ENCODE results near the gene CYTL1.
A peak's percentile ranks its signal among the peaks of the same experiment; 100 is the strongest.

- TF ChIP-seq CTCF (IDR thresholded peaks at IDR 0.05): peak; percentile 73 to 88 (median 78)
- no peak for TF ChIP-seq POLR2A (IDR thresholded peaks at IDR 0.05)
Observed at GRCh38 chr4:4995103-4995907, 24.0 kb downstream of the CYTL1 start.

All from body of pancreas (tissue), 4 donors.